Omental fat pad (tissue), 4 donors: ENCODE results near the gene PECR. TPM values are rescaled to one million over a fixed set of nuclear protein-coding genes. Genes with fewer than 3 reads are reported as not detected.
A peak's percentile ranks its signal among the peaks of the same experiment; 100 is the strongest.

Experiments used
- ATAC-seq: fragments of 150-250 bp; one replicate; pipeline ENCODE4 v1.9.1; 2016; ENCODE audit warnings: mild to moderate bottlenecking, moderate library complexity; ENCODE audit not compliant: low FRiP score
- DNase-seq: peaks from one replicate; pipeline ENCODE4 v3.0.0-alpha.2; 2019; ENCODE audit warnings: low spot score
- CTCF ChIP-seq, 3 donors: fragments of 450-650 bp; IDR thresholded peaks; one replicate each; pipeline ENCODE4 v1.5.1; 2016 to 2017; ENCODE audit warnings: antibody characterized with exemption in 3 of 3, mild to moderate bottlenecking in 3 of 3, moderate library complexity in 2 of 3
- total RNA-seq, 4 donors: library from RNA; depleted of rRNA; stranded (reverse); fragments of >200 nt; gene quantifications; one replicate each; pipeline ENCODE4 v1.1.0, GENCODE V29; 2016

Gene PECR
- total RNA-seq, 4 donors from 2014 or later: 18.5 to 57.9 (median 24.2) TPM

GRCh38 chr2:216117561-216118340 is 36.1 kb upstream of the PECR start:
- TF ChIP-seq CTCF (IDR thresholded peaks at IDR 0.05): no peak
- ATAC-seq: no peak
- no peak for DNase-seq

- no peak for ATAC-seq
- no peak for DNase-seq
- TF ChIP-seq CTCF (IDR thresholded peaks at IDR 0.05): no peak
These were observed 34.8 kb upstream of the PECR start for GRCh38 chr2:216116418-216116817.

- ATAC-seq (peak; percentile 99), DNase-seq (peak; percentile 99)
- TF ChIP-seq CTCF (IDR thresholded peaks at IDR 0.05): peak in 1 of 3 donors; percentile 58
These were observed 33.3 kb upstream of the PECR start for GRCh38 chr2:216114714-216115531.

GRCh38 chr2:216114382-216114713 is 32.7 kb upstream of the PECR start:
- no peak for TF ChIP-seq CTCF (IDR thresholded peaks at IDR 0.05)
- DNase-seq (no peak), ATAC-seq (no peak)

GRCh38 chr2:216113572-216113971 is 32.0 kb upstream of the PECR start:
- DNase-seq (no peak), ATAC-seq (no peak)
- TF ChIP-seq CTCF (IDR thresholded peaks at IDR 0.05): no peak

GRCh38 chr2:216112926-216113325 is 31.3 kb upstream of the PECR start:
- DNase-seq (no peak), ATAC-seq (no peak)
- no peak for TF ChIP-seq CTCF (IDR thresholded peaks at IDR 0.05)
